GM21576 (cell line): ENCODE data around the gene LHX3.

Source experiments
- ATAC-seq: cut with Tn5 transposase; IDR thresholded peaks from one replicate; pipeline ENCODE4 v1.9.1; 2021; ENCODE audit warnings: mild to moderate bottlenecking, moderate library complexity; ENCODE audit not compliant: unreplicated experiment

Gene LHX3

GRCh38 chr9:136179761-136180160 lies 25.2 kb downstream of the LHX3 start:
- ATAC-seq = no peak

GRCh38 chr9:136179101-136179616 lies 25.8 kb downstream of the LHX3 start:
- ATAC-seq = no peak

GRCh38 chr9:136178773-136179075 lies 26.2 kb downstream of the LHX3 start:
- no peak for ATAC-seq

GRCh38 chr9:136178061-136178772 lies 26.7 kb downstream of the LHX3 start:
- ATAC-seq = no peak

- no peak for ATAC-seq
Observed at GRCh38 chr9:136177224-136177623, 27.7 kb downstream of the LHX3 start.

GRCh38 chr9:136175616-136176197 lies 29.2 kb downstream of the LHX3 start:
- no peak for ATAC-seq

- ATAC-seq = no peak
Observed at GRCh38 chr9:136174779-136175615, 29.9 kb downstream of the LHX3 start.

- no peak for ATAC-seq
Observed at GRCh38 chr9:136173648-136174290, 31.2 kb downstream of the LHX3 start.

- no peak for ATAC-seq
Observed at GRCh38 chr9:136172412-136173079, 32.4 kb downstream of the LHX3 start.

- no peak for ATAC-seq
Observed at GRCh38 chr9:136171801-136172411, 33.0 kb downstream of the LHX3 start.

- ATAC-seq = no peak
Observed at GRCh38 chr9:136171009-136171800, 33.7 kb downstream of the LHX3 start.

GRCh38 chr9:136170006-136170901 lies 34.7 kb downstream of the LHX3 start:
- no peak for ATAC-seq

- no peak for ATAC-seq
Observed at GRCh38 chr9:136169495-136169894, 35.4 kb downstream of the LHX3 start.

GRCh38 chr9:136163248-136163850 lies 41.6 kb downstream of the LHX3 start:
- ATAC-seq = no peak

- ATAC-seq = no peak
Observed at GRCh38 chr9:136160995-136161610, 43.8 kb downstream of the LHX3 start.

- no peak for ATAC-seq
Observed at GRCh38 chr9:136160381-136160841, 44.5 kb downstream of the LHX3 start.

- ATAC-seq = no peak
Observed at GRCh38 chr9:136159851-136160250, 45.1 kb downstream of the LHX3 start.
